ENCODE results near the gene RRAGB.
"Not testable (repeated sequence)": the region's sequence is repeated elsewhere in the genome, so short reads cannot be mapped to it uniquely, and the experiment has no call there.

- not testable (repeated sequence) for TF ChIP-seq POLR2AphosphoS5 (IDR thresholded peaks at IDR 0.05; ENCODE audit: insufficient read depth in 1 of 2, low read depth in 1 of 2); POLR2A (IDR thresholded peaks at IDR 0.05)
- TF ChIP-seq, protein P1, sequence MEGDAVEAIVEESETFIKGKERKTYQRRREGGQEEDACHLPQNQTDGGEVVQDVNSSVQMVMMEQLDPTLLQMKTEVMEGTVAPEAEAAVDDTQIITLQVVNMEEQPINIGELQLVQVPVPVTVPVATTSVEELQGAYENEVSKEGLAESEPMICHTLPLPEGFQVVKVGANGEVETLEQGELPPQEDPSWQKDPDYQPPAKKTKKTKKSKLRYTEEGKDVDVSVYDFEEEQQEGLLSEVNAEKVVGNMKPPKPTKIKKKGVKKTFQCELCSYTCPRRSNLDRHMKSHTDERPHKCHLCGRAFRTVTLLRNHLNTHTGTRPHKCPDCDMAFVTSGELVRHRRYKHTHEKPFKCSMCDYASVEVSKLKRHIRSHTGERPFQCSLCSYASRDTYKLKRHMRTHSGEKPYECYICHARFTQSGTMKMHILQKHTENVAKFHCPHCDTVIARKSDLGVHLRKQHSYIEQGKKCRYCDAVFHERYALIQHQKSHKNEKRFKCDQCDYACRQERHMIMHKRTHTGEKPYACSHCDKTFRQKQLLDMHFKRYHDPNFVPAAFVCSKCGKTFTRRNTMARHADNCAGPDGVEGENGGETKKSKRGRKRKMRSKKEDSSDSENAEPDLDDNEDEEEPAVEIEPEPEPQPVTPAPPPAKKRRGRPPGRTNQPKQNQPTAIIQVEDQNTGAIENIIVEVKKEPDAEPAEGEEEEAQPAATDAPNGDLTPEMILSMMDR (IDR thresholded peaks at IDR 0.05): not testable (repeated sequence)
These were observed 29.0 kb upstream of the RRAGB start for GRCh38 chrX:55688579-55688978.
